Suprapubic skin (tissue), 4 donors: Measurements from ENCODE around the gene ADA.

ENCODE experiments used
- CTCF ChIP-seq, 2 donors: fragments of 200-600 bp in 1 of 2; fragments of 450-650 bp in 1 of 2; sonication (generic) in 1 of 2; IDR thresholded peaks; one replicate each; pipeline ENCODE4 v1.5.1; 2016 to 2019; ENCODE audit warnings: antibody characterized with exemption in 2 of 2, mild to moderate bottlenecking in 1 of 2, moderate library complexity in 1 of 2
- POLR2A ChIP-seq, 2 donors: fragments of 450-650 bp; IDR thresholded peaks; one replicate each; pipeline ENCODE4 v1.6.1; 2017; ENCODE audit warnings: antibody characterized with exemption in 2 of 2, mild to moderate bottlenecking in 2 of 2, moderate library complexity in 2 of 2
- POLR2AphosphoS5 ChIP-seq, 3 donors: sonication (generic); formaldehyde crosslinking; IDR thresholded peaks; one replicate each; pipeline ENCODE4 v1.6.1; 2017; ENCODE audit warnings: antibody characterized with exemption in 3 of 3

DNA sequence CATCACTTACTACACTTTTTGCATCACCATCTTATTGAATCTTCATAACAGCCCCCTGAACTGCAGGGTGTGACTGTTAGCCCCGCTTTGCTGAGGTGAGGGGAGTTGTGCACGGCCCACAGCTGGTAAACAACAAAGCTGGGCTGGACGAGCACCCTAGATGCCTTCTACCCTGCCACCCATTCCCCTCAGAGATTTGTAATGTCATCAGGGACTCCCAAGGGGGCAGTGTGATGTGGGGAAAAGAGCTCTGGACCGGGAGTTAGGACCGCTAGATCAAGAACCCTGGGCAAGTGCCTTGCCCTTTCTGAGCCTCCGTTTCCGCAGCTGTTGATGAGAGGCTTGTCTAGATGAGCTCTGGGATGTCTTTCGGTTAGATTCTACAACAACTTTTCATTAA lies 48.2 kb downstream of the ADA start:
- TF ChIP-seq POLR2AphosphoS5 (IDR thresholded peaks at IDR 0.05) (no peak), CTCF (IDR thresholded peaks at IDR 0.05) (no peak), POLR2A (IDR thresholded peaks at IDR 0.05) (no peak)
